Activated CD4-positive, alpha-beta memory T cell treated with anti-CD3 and anti-CD28 coated beads, Interleukin-2, amount 10 ng/mL, durations not matched to agents 7 days and 5 days (primary cell): Measurements from ENCODE around the gene LRP2BP. TPM values are rescaled to one million over a fixed set of nuclear protein-coding genes. Genes with fewer than 3 reads are reported as not detected.
"Not testable (repeated sequence)": the region's sequence is repeated elsewhere in the genome, so short reads cannot be mapped to it uniquely, and the experiment has no call there.

Experiments used
- CTCF ChIA-PET: fragments of 350-600 bp; sonication (Branson Sonifier 250); formaldehyde crosslinking; loops from one replicate; lab custom pipeline; 2021; ENCODE audit warnings: antibody characterized with exemption, inconsistent platforms; lab: Charles Lee
- POLR2A ChIA-PET: fragments of 350-600 bp; sonication (Branson Sonifier 250); formaldehyde crosslinking; loops from one replicate; lab custom pipeline; 2021; ENCODE audit warnings: antibody characterized with exemption; lab: Charles Lee
- DNase-seq: peaks from one replicate; pipeline ENCODE4 v3.0.0-alpha.2; 2020
- H3K27ac Mint-ChIP-seq: one replicate; pipeline ENCODE4 v1.8.0; 2021; ENCODE audit warnings: mild to moderate bottlenecking, mixed read lengths
- H3K27me3 Mint-ChIP-seq: one replicate; pipeline ENCODE4 v1.8.0; 2021; ENCODE audit warnings: mixed read lengths
- H3K36me3 Mint-ChIP-seq: one replicate; pipeline ENCODE4 v1.8.0; 2021; ENCODE audit warnings: low read depth, mixed read lengths
- H3K4me1 Mint-ChIP-seq: one replicate; pipeline ENCODE4 v1.8.0; 2021; ENCODE audit warnings: mixed read lengths
- H3K4me3 Mint-ChIP-seq: one replicate; pipeline ENCODE4 v1.8.0; 2021; ENCODE audit warnings: mild to moderate bottlenecking, mixed read lengths
- H3K9me3 Mint-ChIP-seq: one replicate; pipeline ENCODE4 v1.8.0; 2021; ENCODE audit warnings: mixed read lengths
- total RNA-seq, 2 experiments: library from RNA; stranded (reverse); gene quantifications; one replicate each; pipeline ENCODE4 v1.2.3, GENCODE V29; 2021

The LRP2BP gene
- total RNA-seq, 2 experiments from 2014 or later: 1.1 to 1.2 TPM

GRCh38 chr4:185371702-185372101 lies 24.0 kb downstream of the LRP2BP start:
- no peaks in the 10 kb centered on the region for H3K9me3 Mint-ChIP-seq
- no peaks in the 10 kb centered on the region for H3K27me3 Mint-ChIP-seq
- ChIA-PET POLR2A (no interaction called here), CTCF (no interaction called here)
- H3K27ac Mint-ChIP-seq: no peak overlapping the region
- DNase-seq: no peak
- no peaks in the 10 kb centered on the region for H3K4me1 Mint-ChIP-seq
- H3K36me3 Mint-ChIP-seq: no peaks in the 10 kb centered on the region
- no peak overlapping the region for H3K4me3 Mint-ChIP-seq

DNA sequence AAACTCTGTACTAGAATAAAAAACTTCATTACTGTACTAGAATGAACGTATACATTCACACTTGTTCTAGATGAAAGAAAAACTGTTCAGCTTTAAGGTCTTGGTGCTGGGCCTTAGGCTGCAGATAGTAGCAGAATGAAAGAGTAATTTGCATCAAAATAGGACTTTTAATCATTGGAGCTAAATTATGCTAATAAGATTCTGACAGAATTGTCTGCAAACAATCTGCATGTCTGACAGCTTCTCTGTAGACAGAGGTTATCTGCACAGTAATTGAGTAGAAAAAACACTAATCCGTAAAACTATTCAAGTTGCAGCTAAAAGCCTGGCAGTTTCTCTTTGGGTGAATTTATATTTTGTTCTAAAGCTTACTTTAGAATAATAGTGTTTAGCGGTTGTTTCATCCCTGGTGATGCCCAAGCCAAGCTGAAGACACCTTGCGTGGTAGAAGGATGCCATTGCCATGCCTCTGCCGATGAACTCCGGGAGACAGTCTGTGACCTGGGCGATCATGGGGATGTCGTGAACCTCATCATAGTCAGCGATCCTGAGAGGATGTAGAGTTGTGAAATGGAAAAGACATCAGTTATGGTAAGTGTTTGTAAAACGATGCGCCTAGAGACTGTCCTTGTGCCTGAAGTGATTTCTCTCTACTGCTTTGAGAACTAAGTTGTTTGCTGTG lies 25.3 kb downstream of the LRP2BP start:
- Mint-ChIP-seq H3K27me3 (no peaks in the 10 kb centered on the region), H3K27ac (no peak overlapping the region), H3K9me3 (no peaks in the 10 kb centered on the region), H3K36me3 (no peaks in the 10 kb centered on the region), H3K4me1 (no peaks in the 10 kb centered on the region), H3K4me3 (no peak overlapping the region)
- POLR2A ChIA-PET: no interaction called here
- CTCF ChIA-PET: no interaction called here
- no peak for DNase-seq

- ChIA-PET CTCF (no interaction called here), POLR2A (no interaction called here)
- no peaks in the 10 kb centered on the region for H3K4me1 Mint-ChIP-seq
- H3K27ac Mint-ChIP-seq: no peak overlapping the region
- H3K36me3 Mint-ChIP-seq: no peaks in the 10 kb centered on the region
- H3K4me3 Mint-ChIP-seq: no peak overlapping the region
- DNase-seq: no peak
- no peaks in the 10 kb centered on the region for H3K27me3 Mint-ChIP-seq
- no peaks in the 10 kb centered on the region for H3K9me3 Mint-ChIP-seq
Observed at GRCh38 chr4:185369731-185370130, 26.0 kb downstream of the LRP2BP start.

DNA sequence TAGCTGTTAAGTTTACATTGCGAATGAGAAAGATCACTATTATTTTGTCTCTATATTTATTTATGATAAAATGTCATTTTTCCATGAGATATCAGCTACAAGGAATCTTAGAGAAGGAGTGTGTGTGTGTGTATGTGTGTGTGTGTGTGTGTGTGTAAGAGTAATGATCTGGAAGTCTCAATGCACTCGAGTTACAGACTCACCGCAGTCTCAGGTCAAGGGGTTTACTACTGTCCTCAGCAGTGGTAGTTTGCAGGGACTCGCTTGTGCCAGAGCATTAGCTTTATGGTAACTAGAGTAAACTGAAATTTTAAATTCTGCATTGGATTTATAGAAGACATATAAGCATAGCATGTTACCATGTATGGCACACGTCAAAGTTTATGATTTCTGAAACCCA lies 30.8 kb downstream of the LRP2BP start:
- no peak for DNase-seq
- no peaks in the 10 kb centered on the region for H3K36me3 Mint-ChIP-seq
- no peaks in the 10 kb centered on the region for H3K9me3 Mint-ChIP-seq
- no peak overlapping the region for H3K27ac Mint-ChIP-seq
- H3K27me3 Mint-ChIP-seq: no peaks in the 10 kb centered on the region
- CTCF ChIA-PET: no interaction called here
- no peak overlapping the region for H3K4me3 Mint-ChIP-seq
- peaks cover under 1% of the 10 kb centered on the region for H3K4me1 Mint-ChIP-seq
- POLR2A ChIA-PET: no interaction called here

GRCh38 chr4:185363251-185363650 lies 32.5 kb downstream of the LRP2BP start:
- Mint-ChIP-seq H3K9me3 (no peaks in the 10 kb centered on the region), H3K4me3 (no peak overlapping the region), H3K27me3 (no peaks in the 10 kb centered on the region), H3K36me3 (no peaks in the 10 kb centered on the region), H3K27ac (no peak overlapping the region), H3K4me1 (peaks cover 4% of the 10 kb centered on the region)
- CTCF ChIA-PET: no interaction called here
- POLR2A ChIA-PET: no interaction called here
- DNase-seq: no peak

DNA sequence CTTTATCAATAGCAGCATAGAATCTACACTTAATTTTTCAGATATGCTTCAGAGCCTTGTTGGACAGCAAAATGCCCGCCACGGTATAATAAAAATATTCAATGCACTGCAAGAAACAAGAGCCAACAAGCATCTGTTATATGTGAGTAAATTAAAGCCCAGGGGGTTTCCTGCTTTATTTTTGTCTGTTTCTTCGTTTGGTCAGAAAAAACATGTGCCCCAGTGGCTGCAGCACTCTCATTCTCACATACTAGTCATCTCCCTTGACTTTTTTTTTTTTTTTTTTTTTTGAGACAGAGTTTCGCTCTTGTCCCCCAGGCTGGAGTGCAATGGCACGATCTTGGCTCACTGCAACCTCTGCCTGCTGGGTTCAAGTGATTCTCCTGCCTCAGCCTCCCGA lies 33.2 kb downstream of the LRP2BP start:
- DNase-seq, CTCF ChIA-PET, H3K36me3 Mint-ChIP-seq, H3K9me3 Mint-ChIP-seq, H3K27me3 Mint-ChIP-seq, H3K4me1 Mint-ChIP-seq, H3K27ac Mint-ChIP-seq, H3K4me3 Mint-ChIP-seq, POLR2A ChIA-PET: not testable (repeated sequence)

DNA sequence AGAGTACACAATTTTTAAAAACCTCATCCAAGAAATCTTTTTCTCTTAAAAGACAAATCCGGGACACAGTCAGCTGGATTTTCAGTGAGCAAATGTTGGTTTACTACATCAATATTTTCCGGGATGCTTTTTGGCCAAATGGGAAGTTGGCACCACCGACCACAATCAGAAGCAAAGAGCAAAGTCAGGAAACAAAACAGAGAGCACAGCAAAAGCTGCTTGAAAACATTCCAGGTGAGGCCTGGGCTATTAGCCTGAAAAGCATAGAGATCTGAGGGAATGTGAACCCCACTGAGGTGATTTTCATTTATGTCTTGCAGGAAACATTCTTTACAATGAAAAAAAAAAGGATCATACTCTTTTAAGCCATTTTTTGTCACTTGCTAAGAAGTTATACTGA lies 33.9 kb downstream of the LRP2BP start:
- H3K36me3 Mint-ChIP-seq: peaks cover 5% of the 10 kb centered on the region
- H3K9me3 Mint-ChIP-seq: no peaks in the 10 kb centered on the region
- ChIA-PET CTCF (no interaction called here), POLR2A (no interaction called here)
- H3K4me3 Mint-ChIP-seq: no peak overlapping the region
- no peaks in the 10 kb centered on the region for H3K27me3 Mint-ChIP-seq
- peaks cover 4% of the 10 kb centered on the region for H3K4me1 Mint-ChIP-seq
- no peak for DNase-seq
- no peak overlapping the region for H3K27ac Mint-ChIP-seq

DNA sequence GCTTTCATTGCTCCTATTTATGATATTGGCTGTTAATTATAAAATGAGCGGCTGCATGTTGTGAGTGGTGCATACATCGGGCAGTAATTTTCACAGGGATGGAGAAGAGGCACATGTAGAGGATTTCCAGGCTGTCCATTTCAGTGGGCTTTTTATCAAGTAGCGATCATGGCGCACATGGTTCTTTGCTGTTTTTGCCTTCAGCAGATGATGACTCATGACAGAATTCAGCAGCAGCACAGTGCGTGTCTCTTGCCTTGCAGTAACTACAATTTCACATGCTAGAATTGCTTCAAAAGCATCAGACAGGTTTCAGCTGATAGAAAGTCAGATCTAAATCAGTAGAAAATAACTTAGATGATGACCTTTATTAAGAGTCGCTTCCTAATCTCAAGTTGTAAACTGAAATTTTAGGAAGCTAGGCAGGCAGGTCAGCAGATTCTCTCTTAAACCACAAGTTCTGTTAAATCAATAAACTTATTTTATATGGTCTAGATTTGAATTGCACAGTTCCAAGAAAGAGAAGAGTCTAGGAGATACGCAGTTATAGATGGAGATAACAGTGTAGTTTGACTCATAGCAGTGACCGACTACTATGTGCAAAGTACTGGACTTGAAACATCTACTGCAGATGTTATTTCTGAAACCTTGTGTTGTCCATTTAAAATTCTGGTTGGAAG lies 35.8 kb downstream of the LRP2BP start:
- Mint-ChIP-seq H3K4me1 (peaks cover 4% of the 10 kb centered on the region), H3K4me3 (no peak overlapping the region), H3K36me3 (peaks cover 5% of the 10 kb centered on the region), H3K27me3 (no peaks in the 10 kb centered on the region), H3K27ac (no peak overlapping the region), H3K9me3 (no peaks in the 10 kb centered on the region)
- POLR2A ChIA-PET: no interaction called here
- CTCF ChIA-PET: no interaction called here
- DNase-seq: no peak

GRCh38 chr4:185358959-185359358 lies 36.8 kb downstream of the LRP2BP start:
- H3K4me1 Mint-ChIP-seq: peaks cover 4% of the 10 kb centered on the region
- DNase-seq: no peak
- ChIA-PET CTCF (no interaction called here), POLR2A (no interaction called here)
- no peak overlapping the region for H3K27ac Mint-ChIP-seq
- no peaks in the 10 kb centered on the region for H3K9me3 Mint-ChIP-seq
- peaks cover 5% of the 10 kb centered on the region for H3K36me3 Mint-ChIP-seq
- no peak overlapping the region for H3K4me3 Mint-ChIP-seq
- H3K27me3 Mint-ChIP-seq: no peaks in the 10 kb centered on the region

- DNase-seq: no peak
- no peaks in the 10 kb centered on the region for H3K9me3 Mint-ChIP-seq
- H3K4me1 Mint-ChIP-seq: peaks cover 4% of the 10 kb centered on the region
- H3K27me3 Mint-ChIP-seq: no peaks in the 10 kb centered on the region
- CTCF ChIA-PET: no interaction called here
- POLR2A ChIA-PET: no interaction called here
- no peak overlapping the region for H3K27ac Mint-ChIP-seq
- H3K36me3 Mint-ChIP-seq: peaks cover 5% of the 10 kb centered on the region
- H3K4me3 Mint-ChIP-seq: no peak overlapping the region
Observed at GRCh38 chr4:185358514-185358913, 37.2 kb downstream of the LRP2BP start.

- ChIA-PET CTCF (no interaction called here), POLR2A (no interaction called here)
Observed at GRCh38 chr4:185357733-185358440, 37.8 kb downstream of the LRP2BP start.

DNA sequence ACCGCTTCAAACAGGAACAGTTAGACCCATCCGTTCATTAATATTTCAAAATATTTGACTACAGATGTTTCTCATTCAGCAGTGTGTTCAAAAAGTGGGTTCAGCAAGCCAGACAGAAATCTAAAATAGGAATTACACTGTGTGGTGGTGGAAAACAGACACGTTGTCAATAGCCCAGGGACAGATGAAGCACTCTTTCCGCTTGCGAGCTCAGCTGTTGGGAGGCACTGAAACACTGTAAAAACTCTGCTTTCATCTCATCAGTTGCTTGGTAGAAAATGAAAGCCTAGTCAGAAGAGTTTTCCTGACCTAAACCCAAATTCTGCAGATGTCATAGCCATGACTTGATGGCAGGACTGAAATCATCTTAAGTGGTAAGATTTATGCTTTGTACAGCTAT lies 38.5 kb downstream of the LRP2BP start:
- no peaks in the 10 kb centered on the region for H3K9me3 Mint-ChIP-seq
- H3K4me1 Mint-ChIP-seq: peaks cover 8% of the 10 kb centered on the region
- ChIA-PET CTCF (no interaction called here), POLR2A (no interaction called here)
- DNase-seq: no peak
- no peak overlapping the region for H3K27ac Mint-ChIP-seq
- no peak overlapping the region for H3K4me3 Mint-ChIP-seq
- peaks cover 15% of the 10 kb centered on the region for H3K36me3 Mint-ChIP-seq
- H3K27me3 Mint-ChIP-seq: no peaks in the 10 kb centered on the region

More at GRCh38 chr4:185357733-185358440, 37.8 kb downstream of the LRP2BP start:
- Mint-ChIP-seq H3K36me3 (peaks cover 9% of the 10 kb centered on the region), H3K27me3 (no peaks in the 10 kb centered on the region), H3K9me3 (no peaks in the 10 kb centered on the region), H3K4me3 (no peak overlapping the region), H3K27ac (no peak overlapping the region), H3K4me1 (peaks cover 4% of the 10 kb centered on the region)
- no peak for DNase-seq

- POLR2A ChIA-PET: no interaction called here
- no peaks in the 10 kb centered on the region for H3K27me3 Mint-ChIP-seq
- H3K27ac Mint-ChIP-seq: no peak overlapping the region
- H3K36me3 Mint-ChIP-seq: peaks cover 46% of the 10 kb centered on the region
- peaks cover 13% of the 10 kb centered on the region for H3K4me1 Mint-ChIP-seq
- H3K4me3 Mint-ChIP-seq: no peak overlapping the region
- no peaks in the 10 kb centered on the region for H3K9me3 Mint-ChIP-seq
- CTCF ChIA-PET: interaction anchor here (1.1 kb wide), 1 partner anchor 11 kb away, joined by 3 read pairs; no protein-coding TSS in a partner anchor
- DNase-seq: no peak
Observed at GRCh38 chr4:185352741-185353140, 43.0 kb downstream of the LRP2BP start.
